Lung (tissue), 12 donors: ENCODE measurements around the gene SMTN. TPM values are rescaled to one million over a fixed set of nuclear protein-coding genes. Genes with fewer than 3 reads are reported as not detected.

Experiments
- ATAC-seq: fragments of 200-7000 bp; cut with Tn5 transposase; one replicate; pipeline ENCODE4 v1.9.1; 2020; ENCODE audit warnings: moderate number of reproducible peaks; ENCODE audit not compliant: insufficient read depth, low FRiP score
- DNase-seq, 3 donors: peaks; one replicate each; pipeline ENCODE4 v3.0.0-alpha.2; 2013 to 2017
- H3K27ac ChIP-seq, 2 donors: one replicate each; pipeline ENCODE4 v1.5.1; 2013; ENCODE audit warnings: mild to moderate bottlenecking in 2 of 2, moderate library complexity in 2 of 2, control low read depth in 1 of 2, inconsistent platforms in 1 of 2, low read depth in 1 of 2, low read length in 1 of 2
- H3K27me3 ChIP-seq, 3 donors: one replicate each; pipeline ENCODE4 v1.5.1; 2013; ENCODE audit warnings: low read length in 2 of 3; ENCODE audit not compliant: control insufficient read depth in 3 of 3, insufficient read depth in 3 of 3
- H3K36me3 ChIP-seq, 4 donors: one replicate each; pipeline ENCODE4 v1.5.1; 2013; ENCODE audit warnings: low read length in 4 of 4, mild to moderate bottlenecking in 1 of 4, moderate library complexity in 1 of 4; ENCODE audit not compliant: control insufficient read depth in 4 of 4, insufficient read depth in 4 of 4
- H3K4me1 ChIP-seq, 5 donors: one replicate each; pipeline ENCODE4 v1.5.1; 2013; ENCODE audit warnings: low read length in 5 of 5, mild to moderate bottlenecking in 2 of 5, moderate library complexity in 1 of 5; ENCODE audit not compliant: control insufficient read depth in 5 of 5, insufficient read depth in 5 of 5
- H3K4me3 ChIP-seq: one replicate; pipeline ENCODE4 v1.5.1; 2013; ENCODE audit warnings: mild to moderate bottlenecking, control low read depth, moderate library complexity
- H3K9ac ChIP-seq, 2 donors: one replicate each; pipeline ENCODE4 v1.5.1; 2013; ENCODE audit warnings: low read length in 2 of 2, control low read depth in 1 of 2; ENCODE audit not compliant: insufficient read depth in 1 of 2
- H3K9me3 ChIP-seq, 4 donors: one replicate each; pipeline ENCODE4 v1.5.1; 2013; ENCODE audit warnings: low read length in 3 of 4, mild to moderate bottlenecking in 1 of 4, moderate library complexity in 1 of 4; ENCODE audit not compliant: control insufficient read depth in 4 of 4, insufficient read depth in 3 of 4
- CTCF ChIP-seq: IDR thresholded peaks from 2 replicates; pipeline ENCODE4 v1.5.1; 2012; ENCODE audit warnings: mild to moderate bottlenecking; ENCODE audit errors: control extremely low read depth, extremely low read depth
- WGBS, 2 donors: extraction: QIAGEN DNeasy Blood & Tissue Kit; methylation state at CpG; one replicate each; pipeline ENCODE4 v1.1.7; 2013; 5-methylcytosine and 5-hydroxymethylcytosine counted together
- polyA plus RNA-seq, 2 donors: library from polyadenylated mRNA; stranded (reverse); fragments of 200-250 nt; gene quantifications; one replicate each; pipeline ENCODE4 v1.2.1, GENCODE V29; 2013
- total RNA-seq, 2 donors: library from RNA; depleted of rRNA in 1 of 2; stranded (reverse); fragments of >200 nt in 1 of 2; gene quantifications; one replicate each; pipeline ENCODE4 v1.2.1, GENCODE V29; 2014 to 2021
- donor health status: control.
- donor health status: control.
- donor health status: Bipolar disorder and iron deficiency.
- donor health status: healthy.
- donor health status: DM: yes; HTN: yes; CAD: no.

The SMTN gene
- total and polyA plus RNA-seq, 4 donors, result 30.8 to 101 (median 64.7) TPM

DNA sequence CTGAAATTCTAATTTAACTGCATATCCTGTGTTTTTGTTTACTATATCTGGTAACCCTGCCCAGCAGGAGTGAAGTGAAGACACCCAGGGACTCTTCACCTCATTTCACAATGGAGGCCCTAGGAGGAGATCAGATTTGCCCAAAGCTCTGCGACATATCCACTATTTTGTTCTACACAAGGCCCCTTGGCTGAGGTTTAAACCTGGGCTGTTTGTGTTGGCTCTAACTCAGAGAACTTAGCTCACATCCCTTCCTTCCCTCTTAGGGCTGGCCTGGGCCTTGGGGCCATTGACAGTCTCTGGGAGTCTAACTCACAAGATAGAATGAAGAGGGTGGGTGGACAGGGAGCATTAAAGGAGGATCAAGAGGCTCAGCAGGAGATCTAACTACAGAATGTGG lies 67.4 kb downstream of the SMTN start:
- H3K4me1 ChIP-seq, result peaks cover 0 to 3% (median 0%) of the 10 kb centered on the region in 5 donors
- H3K9ac ChIP-seq, result no peak overlapping the region
- no peaks in the 10 kb centered on the region for H3K36me3 ChIP-seq
- H3K9me3 ChIP-seq, result no peaks in the 10 kb centered on the region
- H3K27ac ChIP-seq, result peak overlapping the region; percentile 30 to 48
- ATAC-seq, result peak; percentile 24
- no peak overlapping the region for H3K4me3 ChIP-seq
- 78 to 92% methylated on average over 1 of the region's 1 CpG for whole genome bisulfite sequencing, 2 donors
- no peak for TF ChIP-seq CTCF
- H3K27me3 ChIP-seq, result no peaks in the 10 kb centered on the region
- no peak for DNase-seq

- no peaks in the 10 kb centered on the region for H3K27me3 ChIP-seq
- TF ChIP-seq CTCF, result peak; percentile 76
- WGBS, 2 donors, result 20 to 27% methylated on average over 5 of the region's 5 CpGs
- ATAC-seq (peak; percentile 85), DNase-seq (peak; percentile 74 to 78 (median 76))
- H3K27ac ChIP-seq, result peak overlapping the region in 1 of 2 donors; percentile 30
- H3K4me3 ChIP-seq, result no peak overlapping the region
- peaks cover 0 to 3% (median 0%) of the 10 kb centered on the region in 5 donors for H3K4me1 ChIP-seq
- no peak overlapping the region for H3K9ac ChIP-seq
- H3K36me3 ChIP-seq, result no peaks in the 10 kb centered on the region
- H3K9me3 ChIP-seq, result no peaks in the 10 kb centered on the region
Observed at GRCh38 chr22:31148953-31149627, 68.0 kb downstream of the SMTN start.

DNA sequence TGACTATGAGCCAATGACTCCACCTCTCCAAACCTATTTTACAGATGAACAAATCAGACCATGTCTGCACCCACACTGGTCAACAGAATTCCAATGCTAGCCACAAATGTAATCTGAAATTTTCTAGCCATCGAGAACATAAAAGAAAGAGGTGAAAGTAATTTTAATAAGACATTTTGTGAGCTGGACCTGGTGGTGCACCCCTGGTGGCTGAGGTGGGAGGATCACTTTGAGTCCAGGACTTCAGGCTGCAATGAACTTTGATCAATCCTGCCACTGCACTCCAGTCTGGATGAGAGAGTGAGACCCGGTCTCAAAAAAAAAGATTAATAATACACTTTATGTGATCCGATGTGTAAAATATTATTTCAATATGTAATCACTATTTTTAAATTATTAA lies 69.5 kb downstream of the SMTN start:
- Histone ChIP-seq H3K4me3 (no peak overlapping the region), H3K9ac (no peak overlapping the region), H3K4me1 (peaks cover 0 to 6% (median 3%) of the 10 kb centered on the region in 5 donors), H3K9me3 (no peaks in the 10 kb centered on the region), H3K27ac (no peak overlapping the region), H3K27me3 (no peaks in the 10 kb centered on the region), H3K36me3 (no peaks in the 10 kb centered on the region)
- DNase-seq, result no peak
- ATAC-seq, result no peak
- 73 to 95% methylated on average over 3 of the region's 3 CpGs for WGBS, 2 donors
- TF ChIP-seq CTCF, result no peak

GRCh38 chr22:31151872-31152271 lies 70.8 kb downstream of the SMTN start:
- H3K27me3 ChIP-seq, result no peaks in the 10 kb centered on the region
- H3K27ac ChIP-seq, result no peak overlapping the region
- H3K4me3 ChIP-seq, result no peak overlapping the region
- DNase-seq (no peak), ATAC-seq (no peak)
- no peak overlapping the region for H3K9ac ChIP-seq
- H3K4me1 ChIP-seq, result peaks cover 0 to 9% (median 3%) of the 10 kb centered on the region in 5 donors
- WGBS, 2 donors, result 93 to 96% methylated on average over 2 of the region's 2 CpGs
- no peaks in the 10 kb centered on the region for H3K36me3 ChIP-seq
- TF ChIP-seq CTCF, result no peak
- no peaks in the 10 kb centered on the region for H3K9me3 ChIP-seq
